Subcutaneous adipose tissue (tissue), 4 donors: ENCODE measurements around the gene SEC31A. TPM values are rescaled to one million over a fixed set of nuclear protein-coding genes. Genes with fewer than 3 reads are reported as not detected.

Source experiments
- total RNA-seq, 4 donors: library from RNA; depleted of rRNA; stranded (reverse); fragments of >200 nt; gene quantifications; one replicate each; pipeline ENCODE4 v1.1.0, GENCODE V29; 2016
- TF ChIP-seq, protein P1 (sequence below): fragments of 450-650 bp; IDR thresholded peaks from one replicate; pipeline ENCODE4 v1.5.1; 2016; ENCODE audit warnings: low read depth, mild to moderate bottlenecking, control low read depth, antibody characterized with exemption, moderate library complexity

The SEC31A gene
- total RNA-seq, 4 donors from 2014 or later = 178 to 276 (median 203) TPM

DNA sequence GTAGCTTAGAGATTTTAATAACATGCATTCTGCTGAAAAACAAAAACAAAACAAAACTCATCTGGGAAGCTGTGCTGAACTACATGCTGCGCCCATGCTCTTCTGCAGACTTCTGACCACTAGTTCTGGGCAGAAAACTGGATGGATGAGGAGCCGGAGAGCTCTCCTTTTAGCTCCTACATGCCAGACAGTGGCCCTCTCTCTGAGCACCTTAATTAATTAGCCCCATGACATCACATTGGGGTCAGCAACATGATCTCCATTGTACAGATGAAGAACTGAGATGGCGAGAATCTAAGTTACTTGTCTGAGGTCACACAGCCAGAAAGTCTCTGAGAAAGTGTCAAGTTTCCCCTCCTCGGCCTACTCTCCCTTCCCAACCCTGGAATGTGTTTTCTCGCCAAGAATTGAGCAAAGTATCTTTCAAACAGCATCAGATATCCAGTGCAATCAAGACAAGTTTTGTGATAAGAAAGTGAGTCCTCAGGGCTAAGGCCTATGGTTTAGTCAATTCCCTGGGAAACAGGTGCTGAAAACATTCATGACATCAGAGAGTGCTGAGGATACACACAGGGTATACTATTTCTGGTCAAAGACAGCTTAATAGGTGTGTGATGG is 113.9 kb downstream of the SEC31A start:
- TF ChIP-seq, protein P1, sequence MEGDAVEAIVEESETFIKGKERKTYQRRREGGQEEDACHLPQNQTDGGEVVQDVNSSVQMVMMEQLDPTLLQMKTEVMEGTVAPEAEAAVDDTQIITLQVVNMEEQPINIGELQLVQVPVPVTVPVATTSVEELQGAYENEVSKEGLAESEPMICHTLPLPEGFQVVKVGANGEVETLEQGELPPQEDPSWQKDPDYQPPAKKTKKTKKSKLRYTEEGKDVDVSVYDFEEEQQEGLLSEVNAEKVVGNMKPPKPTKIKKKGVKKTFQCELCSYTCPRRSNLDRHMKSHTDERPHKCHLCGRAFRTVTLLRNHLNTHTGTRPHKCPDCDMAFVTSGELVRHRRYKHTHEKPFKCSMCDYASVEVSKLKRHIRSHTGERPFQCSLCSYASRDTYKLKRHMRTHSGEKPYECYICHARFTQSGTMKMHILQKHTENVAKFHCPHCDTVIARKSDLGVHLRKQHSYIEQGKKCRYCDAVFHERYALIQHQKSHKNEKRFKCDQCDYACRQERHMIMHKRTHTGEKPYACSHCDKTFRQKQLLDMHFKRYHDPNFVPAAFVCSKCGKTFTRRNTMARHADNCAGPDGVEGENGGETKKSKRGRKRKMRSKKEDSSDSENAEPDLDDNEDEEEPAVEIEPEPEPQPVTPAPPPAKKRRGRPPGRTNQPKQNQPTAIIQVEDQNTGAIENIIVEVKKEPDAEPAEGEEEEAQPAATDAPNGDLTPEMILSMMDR = no peak

GRCh38 chr4:82775243-82775642 is 115.7 kb downstream of the SEC31A start:
- TF ChIP-seq, protein P1 = no peak

GRCh38 chr4:82774711-82775171 is 116.2 kb downstream of the SEC31A start:
- TF ChIP-seq, protein P1 = no peak

- TF ChIP-seq, protein P1 = no peak
These were observed 117.9 kb downstream of the SEC31A start for GRCh38 chr4:82773057-82773456.

- TF ChIP-seq, protein P1 = no peak
These were observed 120.3 kb downstream of the SEC31A start for GRCh38 chr4:82770607-82771006.

Other genes starting within 250 kb of the SEC31A start
- 1 to 10 TPM; 6.2 to 9.2 (median 7.1) TPM for gene SCD5, start 92.4 kb downstream of the SEC31A start, total RNA-seq
- 1 to 10 TPM; 2.1 to 9.0 (median 3.9) TPM for gene THAP9, start 9.6 kb upstream of the SEC31A start, total RNA-seq
- 10 to 100 TPM in 1 of 4 donors, 1 to 10 TPM in 3; 6.6 to 12.9 (median 9.9) TPM for gene LIN54, start 119.7 kb upstream of the SEC31A start, total RNA-seq
- 10 to 100 TPM; 34.3 to 71.3 (median 60.1) TPM for gene COPS4, start 144.0 kb upstream of the SEC31A start, total RNA-seq
- gene PLAC8, start 223.6 kb upstream of the SEC31A start, total RNA-seq = 1 to 10 TPM in 3 of 4 donors, not detected in 1; 1.3 to 3.9 (median 1.5) TPM